Smooth muscle cell (in vitro differentiated cells): ENCODE results near the gene ASTN2. TPM values are rescaled to one million over a fixed set of nuclear protein-coding genes. Genes with fewer than 3 reads are reported as not detected.

ENCODE experiments used
- DNase-seq: peaks from one replicate; lab custom pipeline; 2025; ENCODE audit not compliant: unreplicated experiment; lab: John Stamatoyannopoulos, UW
- H2AFZ ChIP-seq: fragments of 200-600 bp; sonication (generic); 2 replicates; pipeline ENCODE4 v1.6.0; 2016; ENCODE audit warnings: antibody characterized with exemption, low read depth, mild to moderate bottlenecking
- H3F3A ChIP-seq: fragments of 200-600 bp; sonication (generic); 2 replicates; pipeline ENCODE4 v1.6.0; 2017; ENCODE audit warnings: antibody characterized with exemption, low read depth
- H3K27ac ChIP-seq: fragments of 200-600 bp; sonication (generic); 2 replicates; pipeline ENCODE4 v1.5.1; 2016; ENCODE audit warnings: low read depth, mild to moderate bottlenecking
- H3K27me3 ChIP-seq: fragments of 200-600 bp; sonication (generic); 2 replicates; pipeline ENCODE4 v1.6.1; 2016; ENCODE audit warnings: low read depth, mild to moderate bottlenecking
- H3K36me3 ChIP-seq: fragments of 200-600 bp; sonication (generic); 2 replicates; pipeline ENCODE4 v1.5.1; 2016; ENCODE audit warnings: low read depth
- H3K4me1 ChIP-seq: fragments of 200-600 bp; sonication (generic); 2 replicates; pipeline ENCODE4 v1.5.1; 2016; ENCODE audit warnings: low read depth
- H3K4me2 ChIP-seq: fragments of 200-600 bp; sonication (generic); 2 replicates; pipeline ENCODE4 v1.6.0; 2016; ENCODE audit warnings: mild to moderate bottlenecking
- H3K4me3 ChIP-seq: fragments of 200-600 bp; sonication (generic); 2 replicates; pipeline ENCODE4 v1.5.1; 2016; ENCODE audit warnings: mild to moderate bottlenecking
- H3K79me2 ChIP-seq: fragments of 200-600 bp; sonication (generic); 2 replicates; pipeline ENCODE4 v1.6.0; 2016; ENCODE audit warnings: low read depth, mild to moderate bottlenecking
- H3K9ac ChIP-seq: fragments of 200-600 bp; sonication (generic); 2 replicates; pipeline ENCODE4 v1.6.0; 2016; ENCODE audit warnings: low read depth
- H3K9me3 ChIP-seq: fragments of 200-600 bp; sonication (generic); replicated peaks from 2 replicates; pipeline ENCODE4 v1.5.1; 2016; ENCODE audit warnings: low read depth
- H4K20me1 ChIP-seq: fragments of 200-600 bp; sonication (generic); 2 replicates; pipeline ENCODE4 v1.6.0; 2016; ENCODE audit warnings: low read depth
- WGBS: methylation state at CpG from one replicate; pipeline ENCODE4 v1.1.7; 2016; ENCODE audit warnings: low lambda C conversion rate; 5-methylcytosine and 5-hydroxymethylcytosine counted together
- polyA plus RNA-seq: library from polyadenylated mRNA; unstranded; fragments of >200 nt; fragmentation: Nextera tagmentation; extraction: Ambion mirVana; gene quantifications from 2 replicates; pipeline ENCODE4 v1.2.1, GENCODE V29; 2016
- total RNA-seq: library from RNA; depleted of rRNA; stranded (reverse); fragments of >200 nt; gene quantifications from 2 replicates; pipeline ENCODE4 v1.2.3, GENCODE V29; 2014
- TF ChIP-seq, protein P1 (sequence below): fragments of 200-600 bp; sonication (generic); IDR thresholded peaks from 2 replicates; pipeline ENCODE4 v1.5.1; 2017; ENCODE audit warnings: borderline replicate concordance, mild to moderate bottlenecking, antibody characterized with exemption; ENCODE audit not compliant: insufficient read depth, poor library complexity, severe bottlenecking

ASTN2 gene
- total and polyA plus RNA-seq, 2 experiments from 2014 or later: 6.5 to 6.7 TPM

DNA sequence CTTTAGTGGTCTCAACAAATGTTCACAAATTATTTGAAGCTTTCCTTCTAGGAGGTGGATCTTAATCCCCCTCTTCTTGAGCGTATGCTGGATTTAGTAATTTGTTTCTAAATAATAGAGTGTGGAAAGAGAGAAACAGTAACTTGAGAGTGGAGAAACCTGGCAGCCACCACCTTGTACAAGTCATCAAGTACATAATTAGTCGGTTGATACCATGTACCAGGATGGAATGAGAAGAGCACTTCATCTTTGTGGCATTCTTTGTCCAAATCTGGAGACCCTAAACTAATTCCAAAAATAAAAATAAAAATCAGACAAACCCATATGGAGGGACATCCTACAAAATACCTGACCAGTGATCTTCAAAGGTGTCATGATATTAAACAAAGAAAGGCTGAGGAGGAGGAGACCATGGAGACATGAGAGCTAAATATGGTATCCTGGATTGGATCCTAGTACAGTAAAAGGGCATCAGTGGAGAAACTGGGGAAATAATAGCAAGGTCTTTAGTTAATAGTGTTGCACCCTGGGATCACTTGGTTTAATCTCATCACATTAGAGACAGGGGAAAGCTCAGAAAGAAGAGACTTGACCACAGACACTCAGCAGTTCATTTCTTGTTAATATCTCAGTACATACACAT is 147.9 kb downstream of the ASTN2 start:
- H3K27me3 ChIP-seq: no peaks in the 10 kb centered on the region
- no peak overlapping the region for H3K9ac ChIP-seq
- TF ChIP-seq, protein P1, sequence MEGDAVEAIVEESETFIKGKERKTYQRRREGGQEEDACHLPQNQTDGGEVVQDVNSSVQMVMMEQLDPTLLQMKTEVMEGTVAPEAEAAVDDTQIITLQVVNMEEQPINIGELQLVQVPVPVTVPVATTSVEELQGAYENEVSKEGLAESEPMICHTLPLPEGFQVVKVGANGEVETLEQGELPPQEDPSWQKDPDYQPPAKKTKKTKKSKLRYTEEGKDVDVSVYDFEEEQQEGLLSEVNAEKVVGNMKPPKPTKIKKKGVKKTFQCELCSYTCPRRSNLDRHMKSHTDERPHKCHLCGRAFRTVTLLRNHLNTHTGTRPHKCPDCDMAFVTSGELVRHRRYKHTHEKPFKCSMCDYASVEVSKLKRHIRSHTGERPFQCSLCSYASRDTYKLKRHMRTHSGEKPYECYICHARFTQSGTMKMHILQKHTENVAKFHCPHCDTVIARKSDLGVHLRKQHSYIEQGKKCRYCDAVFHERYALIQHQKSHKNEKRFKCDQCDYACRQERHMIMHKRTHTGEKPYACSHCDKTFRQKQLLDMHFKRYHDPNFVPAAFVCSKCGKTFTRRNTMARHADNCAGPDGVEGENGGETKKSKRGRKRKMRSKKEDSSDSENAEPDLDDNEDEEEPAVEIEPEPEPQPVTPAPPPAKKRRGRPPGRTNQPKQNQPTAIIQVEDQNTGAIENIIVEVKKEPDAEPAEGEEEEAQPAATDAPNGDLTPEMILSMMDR: no peak
- H3K36me3 ChIP-seq: no peaks in the 10 kb centered on the region
- H3K27ac ChIP-seq: no peak overlapping the region
- no peak overlapping the region for H3K4me3 ChIP-seq
- H3K9me3 ChIP-seq: no peaks in the 10 kb centered on the region
- DNase-seq: no peak
- no peaks in the 10 kb centered on the region for H3K4me1 ChIP-seq
- WGBS: 93% methylated on average over 2 of the region's 2 CpGs
- no peaks in the 10 kb centered on the region for H4K20me1 ChIP-seq
- no peaks in the 10 kb centered on the region for H3F3A ChIP-seq
- H3K4me2 ChIP-seq: no peak overlapping the region
- H2AFZ ChIP-seq: no peak overlapping the region
- no peaks in the 10 kb centered on the region for H3K79me2 ChIP-seq

DNA sequence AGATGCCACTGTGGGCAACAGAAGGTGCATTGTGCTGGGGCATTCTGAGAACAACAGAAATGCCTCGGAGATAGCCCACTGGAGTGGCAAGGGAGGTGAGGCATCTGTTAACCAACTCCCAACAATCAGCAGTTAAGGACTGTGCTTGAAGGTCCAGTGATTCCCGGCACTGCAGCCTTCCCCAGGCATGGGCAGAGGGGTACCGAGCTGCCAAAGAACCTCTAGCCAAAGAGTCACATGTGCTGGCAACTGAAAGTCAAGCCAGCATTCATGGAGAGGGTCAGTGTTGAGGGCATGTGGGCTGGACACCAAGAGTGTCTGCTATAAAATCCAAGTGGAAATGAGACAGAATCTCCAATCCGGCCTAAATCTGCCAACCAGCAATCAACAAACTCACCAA is 149.6 kb downstream of the ASTN2 start:
- H3K27ac ChIP-seq: no peak overlapping the region
- no peak overlapping the region for H3K9ac ChIP-seq
- no peak overlapping the region for H3K4me2 ChIP-seq
- TF ChIP-seq, protein P1: no peak
- no peaks in the 10 kb centered on the region for H3K79me2 ChIP-seq
- WGBS: 79% methylated on average over 4 of the region's 4 CpGs
- no peaks in the 10 kb centered on the region for H3K36me3 ChIP-seq
- H3F3A ChIP-seq: no peaks in the 10 kb centered on the region
- no peaks in the 10 kb centered on the region for H4K20me1 ChIP-seq
- H2AFZ ChIP-seq: no peak overlapping the region
- no peaks in the 10 kb centered on the region for H3K9me3 ChIP-seq
- H3K27me3 ChIP-seq: no peaks in the 10 kb centered on the region
- no peak for DNase-seq
- H3K4me1 ChIP-seq: no peaks in the 10 kb centered on the region
- no peak overlapping the region for H3K4me3 ChIP-seq

DNA sequence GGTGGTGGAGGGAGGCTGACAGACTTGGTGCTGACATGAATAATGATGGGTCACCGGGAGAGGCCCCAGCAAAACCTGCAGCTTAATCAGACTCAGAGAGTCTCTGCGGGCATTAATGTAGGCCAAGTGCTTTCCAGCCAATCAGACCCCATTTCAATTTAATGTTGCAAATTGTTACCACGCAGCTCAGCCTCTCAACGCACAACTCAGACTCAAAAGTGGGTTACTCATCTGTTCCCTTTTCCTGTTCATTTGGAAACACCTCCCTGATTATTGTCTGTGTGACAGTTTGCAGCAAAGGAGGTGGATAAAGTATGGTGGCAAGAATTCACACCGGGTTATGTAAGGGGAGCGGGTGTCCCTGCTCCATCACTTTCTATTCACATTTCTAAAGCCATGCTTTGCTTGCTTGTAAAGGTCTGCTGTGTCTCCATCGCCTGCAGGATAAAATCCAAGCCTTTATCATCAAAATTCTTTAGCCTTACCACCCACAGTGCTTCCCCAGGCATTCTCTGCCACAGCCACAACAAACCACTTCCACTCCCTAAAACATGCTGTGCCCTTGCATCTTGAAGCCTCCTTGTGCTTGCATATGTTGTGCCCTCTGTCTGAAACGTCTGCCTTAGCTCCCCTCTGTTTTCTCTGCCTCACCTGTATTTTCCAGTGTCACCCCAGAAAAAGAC is 156.5 kb downstream of the ASTN2 start:
- Histone ChIP-seq H3F3A (no peaks in the 10 kb centered on the region), H3K4me3 (no peak overlapping the region), H4K20me1 (no peaks in the 10 kb centered on the region), H3K27ac (no peak overlapping the region), H3K4me2 (no peak overlapping the region), H3K4me1 (no peaks in the 10 kb centered on the region), H2AFZ (no peak overlapping the region), H3K27me3 (no peaks in the 10 kb centered on the region), H3K9me3 (no peaks in the 10 kb centered on the region), H3K9ac (no peak overlapping the region), H3K36me3 (no peaks in the 10 kb centered on the region), H3K79me2 (no peaks in the 10 kb centered on the region)
- 68% methylated on average over 8 of the region's 8 CpGs for WGBS
- TF ChIP-seq, protein P1: no peak
- no peak for DNase-seq
